AG04449 (cell line): ENCODE measurements around the gene UBXN10.

Experiments used
- CTCF ChIA-PET: fragments of 350-600 bp; formaldehyde crosslinking; extraction: SDS; loops from one replicate; lab custom pipeline; 2021; ENCODE audit warnings: antibody characterized with exemption; lab: Yijun Ruan, JAX
- POLR2A ChIA-PET: fragments of 400-600, 350-600 bp; formaldehyde crosslinking; extraction: SDS; loops from one replicate; lab custom pipeline; 2020; ENCODE audit warnings: antibody characterized with exemption, inconsistent platforms; lab: Yijun Ruan, JAX
- DNase-seq: peaks from one replicate; pipeline ENCODE4 v3.0.0-alpha.2; 2010; ENCODE audit warnings: low read depth, low spot score
- H3K4me3 ChIP-seq: 2 replicates; pipeline ENCODE4 v1.5.1; 2011; ENCODE audit warnings: low read depth, mild to moderate bottlenecking, control low read depth, low read length
- TF ChIP-seq, protein P1 (sequence below): IDR thresholded peaks from one replicate; pipeline ENCODE4 v1.5.1; 2011; ENCODE audit warnings: mild to moderate bottlenecking, moderate library complexity, low read length, control low read depth, inconsistent platforms; ENCODE audit not compliant: insufficient read depth; ENCODE audit errors: missing control alignments

UBXN10 gene, protein sequence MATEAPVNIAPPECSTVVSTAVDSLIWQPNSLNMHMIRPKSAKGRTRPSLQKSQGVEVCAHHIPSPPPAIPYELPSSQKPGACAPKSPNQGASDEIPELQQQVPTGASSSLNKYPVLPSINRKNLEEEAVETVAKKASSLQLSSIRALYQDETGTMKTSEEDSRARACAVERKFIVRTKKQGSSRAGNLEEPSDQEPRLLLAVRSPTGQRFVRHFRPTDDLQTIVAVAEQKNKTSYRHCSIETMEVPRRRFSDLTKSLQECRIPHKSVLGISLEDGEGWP

DNA sequence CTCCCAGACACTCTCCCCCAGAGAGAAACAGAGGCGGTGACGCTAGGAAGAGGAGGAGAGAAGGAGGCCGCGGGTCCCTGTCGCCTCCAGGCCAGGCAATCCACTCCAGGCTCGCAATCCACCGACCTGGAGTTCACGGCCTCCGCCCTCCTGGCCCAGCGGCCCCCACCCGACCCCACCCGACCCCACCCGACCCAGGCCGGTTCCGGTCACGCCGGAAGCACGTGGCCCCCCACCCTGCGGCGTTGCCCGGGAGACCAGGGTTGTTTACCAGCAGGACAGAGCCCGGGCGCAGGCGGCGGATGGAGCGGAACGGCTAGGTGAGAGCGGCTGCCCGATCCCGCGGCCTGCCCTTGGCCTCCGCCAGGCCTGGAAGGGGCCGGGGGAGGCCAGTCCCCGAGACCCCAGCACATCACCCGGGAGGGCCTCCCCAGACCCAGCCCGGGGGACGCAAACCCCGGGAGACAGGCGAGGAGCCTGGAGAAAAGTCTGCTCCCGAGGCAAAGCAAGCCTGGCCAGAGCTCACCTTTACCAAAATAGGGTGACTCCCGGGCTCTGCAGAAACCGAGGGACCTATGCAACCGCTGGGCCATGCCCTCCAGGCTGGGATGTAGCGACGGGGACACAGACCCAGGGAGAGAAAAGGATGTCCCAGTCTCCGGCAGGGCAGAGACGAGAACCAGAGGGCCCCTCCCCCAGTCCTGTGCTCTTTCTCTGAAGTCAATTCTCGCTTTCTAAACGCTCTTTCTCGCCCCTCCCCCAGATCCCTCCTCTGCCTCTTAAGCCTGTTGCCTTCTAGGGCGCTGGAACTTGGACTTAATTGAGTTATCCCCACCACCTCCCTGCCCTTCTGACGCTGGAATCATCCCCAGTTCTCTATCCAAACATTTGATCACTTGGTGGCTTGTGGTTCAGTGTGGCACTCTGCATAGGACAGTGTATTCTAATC is at the start of gene UBXN10, which contains the start of gene PLA2G2C:
UBXN10 (plus strand) TSS at position 263 of the 949 bp plus-strand sequence. CDS start 4,466 bp downstream, outside the sequence.
PLA2G2C (minus strand) TSS at position 685 of the 949 bp plus-strand sequence. CDS start 9,155 bp downstream, outside the sequence.
- POLR2A ChIA-PET, result no interaction called here
- no peak within 1 kb of the TSS for H3K4me3 ChIP-seq
- TF ChIP-seq, protein P1, sequence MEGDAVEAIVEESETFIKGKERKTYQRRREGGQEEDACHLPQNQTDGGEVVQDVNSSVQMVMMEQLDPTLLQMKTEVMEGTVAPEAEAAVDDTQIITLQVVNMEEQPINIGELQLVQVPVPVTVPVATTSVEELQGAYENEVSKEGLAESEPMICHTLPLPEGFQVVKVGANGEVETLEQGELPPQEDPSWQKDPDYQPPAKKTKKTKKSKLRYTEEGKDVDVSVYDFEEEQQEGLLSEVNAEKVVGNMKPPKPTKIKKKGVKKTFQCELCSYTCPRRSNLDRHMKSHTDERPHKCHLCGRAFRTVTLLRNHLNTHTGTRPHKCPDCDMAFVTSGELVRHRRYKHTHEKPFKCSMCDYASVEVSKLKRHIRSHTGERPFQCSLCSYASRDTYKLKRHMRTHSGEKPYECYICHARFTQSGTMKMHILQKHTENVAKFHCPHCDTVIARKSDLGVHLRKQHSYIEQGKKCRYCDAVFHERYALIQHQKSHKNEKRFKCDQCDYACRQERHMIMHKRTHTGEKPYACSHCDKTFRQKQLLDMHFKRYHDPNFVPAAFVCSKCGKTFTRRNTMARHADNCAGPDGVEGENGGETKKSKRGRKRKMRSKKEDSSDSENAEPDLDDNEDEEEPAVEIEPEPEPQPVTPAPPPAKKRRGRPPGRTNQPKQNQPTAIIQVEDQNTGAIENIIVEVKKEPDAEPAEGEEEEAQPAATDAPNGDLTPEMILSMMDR, result no peak
- CTCF ChIA-PET, result interaction anchor here (1.4 to 1.6 kb wide), 2 partner anchors 10 to 27 kb away, joined by 4 read pairs; no protein-coding TSS in a partner anchor
- DNase-seq, result no peak

DNA sequence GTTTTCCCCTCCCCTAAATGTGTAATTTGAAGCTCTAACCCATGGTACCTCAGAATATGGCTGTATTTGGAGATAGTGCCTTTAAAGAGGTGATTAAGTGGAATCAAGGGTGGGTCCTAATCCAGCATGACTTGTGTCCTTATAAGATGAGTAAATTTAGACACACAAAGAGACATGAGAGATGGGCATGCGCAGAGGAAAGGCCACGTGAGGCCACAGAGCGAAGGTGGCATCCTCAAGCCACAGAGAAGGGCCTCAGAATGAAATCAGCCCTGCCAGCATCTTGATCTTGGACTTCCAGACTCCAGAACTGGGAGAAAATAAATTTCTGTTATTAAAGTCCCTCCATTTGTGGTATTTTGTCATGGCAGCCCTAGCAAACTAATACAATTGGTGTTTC is 49.6 kb upstream of the UBXN10 start:
- TF ChIP-seq, protein P1, result no peak
- CTCF ChIA-PET, result interaction anchor here (0.7 kb wide), 1 partner anchor 11 kb away, joined by 4 read pairs; no protein-coding TSS in a partner anchor
- H3K4me3 ChIP-seq, result no peak overlapping the region

DNA sequence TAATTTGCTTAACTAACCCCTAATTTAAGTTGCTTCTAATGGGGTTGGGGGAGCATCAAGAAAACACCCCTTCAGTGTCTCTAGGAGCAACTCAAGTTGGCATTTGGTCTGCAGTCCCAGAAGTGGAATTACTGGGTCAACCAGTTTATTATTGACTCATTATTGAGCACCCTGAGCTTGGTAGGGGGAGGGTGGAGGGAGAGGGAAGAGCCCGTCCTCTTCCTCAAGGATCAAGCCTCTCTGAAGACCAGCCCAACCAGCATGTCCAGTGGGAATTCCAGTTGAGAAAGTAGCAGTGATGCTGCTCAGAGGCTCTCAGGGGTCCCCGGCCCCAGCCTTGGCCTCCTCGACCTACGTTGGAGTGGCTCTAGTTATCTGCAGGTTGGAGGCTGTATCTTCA is 48.8 kb upstream of the UBXN10 start:
- ChIA-PET CTCF (no interaction called here), POLR2A (no interaction called here)
- TF ChIP-seq, protein P1, result no peak
- DNase-seq, result no peak
- no peak overlapping the region for H3K4me3 ChIP-seq

More for the DNA sequence above, 49.6 kb upstream of the UBXN10 start:
- no peak for DNase-seq
- POLR2A ChIA-PET, result no interaction called here

DNA sequence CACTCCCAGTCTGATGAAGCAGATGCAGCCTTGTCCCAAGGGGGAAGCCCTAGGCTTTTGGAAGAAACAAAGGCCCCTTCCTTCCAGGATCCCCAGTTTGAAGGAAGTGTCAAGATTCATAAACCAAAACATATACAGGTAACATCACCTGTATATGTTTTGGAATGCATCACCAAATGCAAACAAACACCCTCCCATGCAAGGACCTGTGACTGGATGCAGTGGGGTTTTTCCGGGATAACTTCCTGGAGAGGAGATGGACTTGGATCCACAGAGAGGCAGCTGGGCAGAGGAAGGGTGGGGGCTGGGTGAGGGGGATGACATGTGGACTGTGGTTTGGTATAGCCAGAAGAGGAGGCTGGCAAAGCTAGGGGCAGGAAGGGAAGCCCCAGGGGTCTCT is 48.3 kb upstream of the UBXN10 start:
- TF ChIP-seq, protein P1, result no peak
- CTCF ChIA-PET, result interaction anchor here (1.5 kb wide), 1 partner anchor 14 kb away, joined by 5 read pairs; no protein-coding TSS in a partner anchor
- POLR2A ChIA-PET, result no interaction called here
- no peak for DNase-seq
- no peak overlapping the region for H3K4me3 ChIP-seq

DNA sequence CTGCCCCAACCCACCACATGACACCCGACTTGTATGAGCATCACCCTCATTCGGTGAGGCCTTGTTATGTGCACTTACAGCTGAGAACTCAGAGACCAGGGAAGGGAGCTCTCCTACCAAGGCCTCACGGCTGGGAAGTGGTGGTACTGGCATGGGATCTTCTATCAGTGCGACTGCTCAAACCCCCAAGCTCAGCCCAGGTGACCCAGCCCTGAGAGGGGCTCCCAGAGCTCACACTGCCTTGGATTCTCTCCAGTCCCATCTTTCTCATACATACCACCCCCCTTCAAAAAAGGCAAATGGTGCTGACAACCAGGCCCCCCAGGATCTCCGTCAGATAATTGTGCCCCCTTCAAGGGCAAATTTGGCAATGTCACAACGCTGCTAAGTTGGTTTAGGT is 47.5 kb upstream of the UBXN10 start:
- CTCF ChIA-PET, result interaction anchor here (1.5 kb wide), 1 partner anchor 14 kb away, joined by 5 read pairs; no protein-coding TSS in a partner anchor
- POLR2A ChIA-PET, result no interaction called here
- no peak overlapping the region for H3K4me3 ChIP-seq
- DNase-seq, result no peak
- TF ChIP-seq, protein P1, result no peak
